GM21515 (cell line): ENCODE results near the gene CD19.
"Not testable (repeated sequence)": the region's sequence is repeated elsewhere in the genome, so short reads cannot be mapped to it uniquely, and the experiment has no call there.

ENCODE experiments used
- ATAC-seq: cut with Tn5 transposase; IDR thresholded peaks from one replicate; pipeline ENCODE4 v1.9.1; 2021; ENCODE audit not compliant: unreplicated experiment

CD19 gene

GRCh38 chr16:28980330-28980729, 48.6 kb downstream of the CD19 start:
- not testable (repeated sequence) for ATAC-seq

GRCh38 chr16:28980929-28981328, 49.2 kb downstream of the CD19 start:
- no peak for ATAC-seq

GRCh38 chr16:28981517-28981916, 49.7 kb downstream of the CD19 start:
- ATAC-seq: no peak

- no peak for ATAC-seq
Measured at GRCh38 chr16:28982418-28982817, 50.6 kb downstream of the CD19 start.

- ATAC-seq: no peak
Measured at GRCh38 chr16:28982949-28983348, 51.2 kb downstream of the CD19 start.

- no peak for ATAC-seq
Measured at GRCh38 chr16:28983644-28984043, 51.9 kb downstream of the CD19 start.

- ATAC-seq: no peak
Measured at GRCh38 chr16:28984091-28984490, 52.3 kb downstream of the CD19 start.

GRCh38 chr16:28984619-28985135, 52.9 kb downstream of the CD19 start, which contains the start of gene LAT:
TSS of gene LAT (plus strand) at chr16:28985052. CDS start at chr16:28985418, 366 bp downstream.
- ATAC-seq: no peak

- no peak for ATAC-seq
Measured at GRCh38 chr16:28985211-28986041, 53.7 kb downstream of the CD19 start.

- ATAC-seq: no peak
Measured at GRCh38 chr16:28986046-28986445, 54.3 kb downstream of the CD19 start.

GRCh38 chr16:28986492-28986891, 54.7 kb downstream of the CD19 start:
- no peak for ATAC-seq

- no peak for ATAC-seq
Measured at GRCh38 chr16:28987170-28987853, 55.5 kb downstream of the CD19 start.
